ENCODE measurements around the gene THAP3.

THAP3 gene

GRCh38 chr1:6624710-6625583 lies at the start of gene THAP3:
TSS of gene THAP3 (plus strand) at chr1:6624868. CDS start at chr1:6625219, 351 bp downstream.
- DNase-seq = peak in 13 of 14 donors; percentile 35 to 87 (median 77)

- DNase-seq = peak in 1 of 14 donors; percentile 5
These were observed 46.7 kb upstream of the THAP3 start for GRCh38 chr1:6577831-6578525.

- DNase-seq = peak in 2 of 14 donors; percentile 31 to 50
These were observed 45.9 kb upstream of the THAP3 start for GRCh38 chr1:6578624-6579373.

GRCh38 chr1:6579374-6580118 lies 45.1 kb upstream of the THAP3 start, which contains the start of gene ZBTB48:
TSS of gene ZBTB48 (plus strand) at chr1:6579994. CDS start at chr1:6580610, 616 bp downstream.
- DNase-seq = peak; percentile 85 to 99 (median 96)

GRCh38 chr1:6580119-6580592 lies 44.5 kb upstream of the THAP3 start:
- DNase-seq = no peak

- peak in 1 of 14 donors; percentile 35 for DNase-seq
These were observed 43.9 kb upstream of the THAP3 start for GRCh38 chr1:6580593-6581409.

GRCh38 chr1:6581561-6582305 lies 42.9 kb upstream of the THAP3 start:
- peak in 2 of 14 donors; percentile 11 to 30 for DNase-seq

- DNase-seq = no peak
These were observed 42.3 kb upstream of the THAP3 start for GRCh38 chr1:6582370-6582769.

GRCh38 chr1:6584126-6585080 lies 40.3 kb upstream of the THAP3 start:
- no peak for DNase-seq

- peak in 1 of 14 donors; percentile 51 for DNase-seq
These were observed 39.5 kb upstream of the THAP3 start for GRCh38 chr1:6585081-6585722.

- no peak for DNase-seq
These were observed 38.8 kb upstream of the THAP3 start for GRCh38 chr1:6585841-6586240.

- no peak for DNase-seq
These were observed 38.3 kb upstream of the THAP3 start for GRCh38 chr1:6586404-6586816.

GRCh38 chr1:6587261-6588005 lies 37.2 kb upstream of the THAP3 start:
- DNase-seq = peak in 11 of 14 donors; percentile 24 to 86 (median 65)

- no peak for DNase-seq
These were observed 36.4 kb upstream of the THAP3 start for GRCh38 chr1:6588128-6588892.

- no peak for DNase-seq
These were observed 35.7 kb upstream of the THAP3 start for GRCh38 chr1:6588893-6589520.

GRCh38 chr1:6590046-6590445 lies 34.6 kb upstream of the THAP3 start:
- DNase-seq = no peak
